Measurements from ENCODE around the gene DUSP5.
A peak's percentile ranks its signal among the peaks of the same experiment; 100 is the strongest.
"Not testable (repeated sequence)": the region's sequence is repeated elsewhere in the genome, so short reads cannot be mapped to it uniquely, and the experiment has no call there.

Gene DUSP5, protein sequence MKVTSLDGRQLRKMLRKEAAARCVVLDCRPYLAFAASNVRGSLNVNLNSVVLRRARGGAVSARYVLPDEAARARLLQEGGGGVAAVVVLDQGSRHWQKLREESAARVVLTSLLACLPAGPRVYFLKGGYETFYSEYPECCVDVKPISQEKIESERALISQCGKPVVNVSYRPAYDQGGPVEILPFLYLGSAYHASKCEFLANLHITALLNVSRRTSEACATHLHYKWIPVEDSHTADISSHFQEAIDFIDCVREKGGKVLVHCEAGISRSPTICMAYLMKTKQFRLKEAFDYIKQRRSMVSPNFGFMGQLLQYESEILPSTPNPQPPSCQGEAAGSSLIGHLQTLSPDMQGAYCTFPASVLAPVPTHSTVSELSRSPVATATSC

DNA sequence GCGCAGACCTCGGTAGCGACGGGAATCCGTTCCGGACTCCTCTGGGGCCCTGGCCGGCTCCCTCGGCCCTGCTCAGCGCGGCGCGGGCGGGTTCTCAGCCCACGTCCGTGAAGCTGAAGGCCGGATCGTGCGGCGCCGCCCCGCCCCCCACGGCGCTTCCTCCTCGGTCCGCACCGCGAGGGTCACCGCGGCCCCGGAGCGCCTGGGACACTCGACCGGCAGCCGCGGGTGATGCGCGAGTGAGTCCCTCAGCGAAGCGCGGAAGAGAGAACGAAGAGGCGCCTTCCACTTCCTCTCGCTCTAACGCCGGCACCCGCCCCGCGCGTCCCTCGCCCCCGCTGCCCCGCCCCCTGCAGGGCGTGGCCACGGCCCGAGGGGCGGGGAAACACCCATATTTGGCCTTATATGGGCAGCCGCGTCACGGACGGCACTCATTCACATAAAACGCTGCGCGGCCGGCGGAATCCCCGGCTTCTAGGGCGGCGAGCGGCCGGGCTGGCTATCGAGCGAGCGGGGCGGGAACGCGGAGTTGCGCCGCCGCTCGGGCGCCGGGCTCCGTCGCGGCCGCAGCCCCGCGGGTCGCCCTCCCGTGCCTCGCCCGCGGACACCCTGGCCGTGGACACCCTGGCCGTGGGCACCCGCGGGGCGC is at the start of gene DUSP5:
TSS of gene DUSP5 (plus strand) at position 470 of the 649 bp plus-strand sequence. CDS start 215 bp downstream, outside the sequence.
- FAIRE-seq: no peak
- DNase-seq (ENCODE audit: insufficient read length, low spot score): peak; percentile 63
- peak; percentile 80 for TF ChIP-seq POLR2A (IDR thresholded peaks at IDR 0.05; ENCODE audit: low read depth, low read length)

GRCh38 chr10:110448682-110449418 is 48.9 kb upstream of the DUSP5 start:
- no peak for TF ChIP-seq POLR2A (IDR thresholded peaks at IDR 0.05; ENCODE audit: low read depth, low read length)
- no peak for FAIRE-seq
- DNase-seq (ENCODE audit: insufficient read length, low spot score): no peak

DNA sequence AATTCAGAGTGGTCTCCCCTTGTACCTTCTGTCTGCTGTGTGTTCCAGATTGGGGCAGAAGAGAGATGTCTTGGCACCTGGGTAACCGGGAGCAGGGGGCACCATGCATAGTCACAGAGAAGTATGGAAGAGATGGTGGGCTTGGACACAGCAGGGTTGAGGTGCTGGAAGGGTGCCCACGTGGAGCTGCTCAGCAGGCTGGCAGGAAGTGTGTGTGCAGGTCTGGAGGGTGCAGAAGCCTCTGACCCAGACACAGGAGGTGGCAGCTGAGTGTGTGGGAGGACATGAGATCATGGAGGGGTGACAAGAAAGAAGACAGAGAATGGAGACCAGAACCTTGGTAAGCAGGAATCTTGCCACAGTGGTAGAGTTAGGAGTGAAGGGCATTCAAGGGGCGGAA is 42.3 kb upstream of the DUSP5 start:
- TF ChIP-seq POLR2A (IDR thresholded peaks at IDR 0.05; ENCODE audit: low read depth, low read length): no peak
- DNase-seq (ENCODE audit: insufficient read length, low spot score) (no peak), FAIRE-seq (no peak)

DNA sequence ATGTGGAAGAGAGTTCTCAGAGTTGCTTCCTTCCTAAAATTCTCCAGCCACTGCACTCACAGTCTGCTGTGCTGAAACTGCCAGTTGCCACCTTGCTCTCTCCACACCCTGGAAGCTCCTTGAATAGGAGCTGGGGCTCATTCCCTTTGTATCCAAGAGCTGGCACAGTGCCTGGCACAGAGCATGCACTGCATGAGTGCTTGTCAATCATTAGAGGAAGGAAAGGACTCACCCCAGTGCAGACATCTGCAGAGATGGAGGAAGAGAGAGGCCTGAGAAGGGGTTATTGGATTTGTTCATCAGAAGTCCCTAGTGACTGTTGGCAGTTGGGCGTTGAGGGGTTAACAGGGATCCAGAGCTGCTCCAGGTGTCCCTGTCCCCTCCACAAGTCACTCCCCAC is 41.7 kb upstream of the DUSP5 start:
- TF ChIP-seq POLR2A (IDR thresholded peaks at IDR 0.05; ENCODE audit: low read depth, low read length): no peak
- FAIRE-seq (no peak), DNase-seq (ENCODE audit: insufficient read length, low spot score) (no peak)

DNA sequence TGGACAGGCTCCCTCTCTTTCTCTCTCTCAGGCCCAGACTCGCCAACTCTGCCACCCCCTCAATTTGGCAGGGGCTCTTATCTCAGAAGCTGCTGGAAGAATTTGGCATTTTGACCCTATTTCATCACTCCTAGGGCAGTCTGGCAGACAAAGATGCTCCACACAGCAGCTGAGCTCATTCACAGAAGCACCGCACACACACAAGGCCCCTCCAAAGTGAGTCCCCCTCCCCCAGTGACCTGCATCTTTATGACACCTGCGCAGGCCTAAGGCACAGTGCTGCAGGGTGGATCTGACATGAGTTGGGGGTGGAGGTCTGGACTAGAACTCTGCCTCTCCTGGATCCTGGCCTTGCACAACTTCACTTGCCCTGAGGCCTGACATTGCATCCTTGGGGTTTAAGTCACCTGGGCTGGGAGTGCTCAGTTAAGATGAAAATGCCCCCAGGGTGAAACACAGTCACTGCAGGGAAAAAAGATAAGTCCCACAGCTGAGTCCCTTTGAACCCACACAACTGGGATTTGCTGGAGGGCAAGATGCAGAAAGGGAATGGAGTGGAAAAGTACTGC is 41.1 kb upstream of the DUSP5 start:
- TF ChIP-seq POLR2A (IDR thresholded peaks at IDR 0.05; ENCODE audit: low read depth, low read length): no peak
- FAIRE-seq: no peak
- DNase-seq (ENCODE audit: insufficient read length, low spot score): no peak

- no peak for FAIRE-seq
- no peak for TF ChIP-seq POLR2A (IDR thresholded peaks at IDR 0.05; ENCODE audit: low read depth, low read length)
- no peak for DNase-seq (ENCODE audit: insufficient read length, low spot score)
Observed at GRCh38 chr10:110457851-110458250, 39.9 kb upstream of the DUSP5 start.

DNA sequence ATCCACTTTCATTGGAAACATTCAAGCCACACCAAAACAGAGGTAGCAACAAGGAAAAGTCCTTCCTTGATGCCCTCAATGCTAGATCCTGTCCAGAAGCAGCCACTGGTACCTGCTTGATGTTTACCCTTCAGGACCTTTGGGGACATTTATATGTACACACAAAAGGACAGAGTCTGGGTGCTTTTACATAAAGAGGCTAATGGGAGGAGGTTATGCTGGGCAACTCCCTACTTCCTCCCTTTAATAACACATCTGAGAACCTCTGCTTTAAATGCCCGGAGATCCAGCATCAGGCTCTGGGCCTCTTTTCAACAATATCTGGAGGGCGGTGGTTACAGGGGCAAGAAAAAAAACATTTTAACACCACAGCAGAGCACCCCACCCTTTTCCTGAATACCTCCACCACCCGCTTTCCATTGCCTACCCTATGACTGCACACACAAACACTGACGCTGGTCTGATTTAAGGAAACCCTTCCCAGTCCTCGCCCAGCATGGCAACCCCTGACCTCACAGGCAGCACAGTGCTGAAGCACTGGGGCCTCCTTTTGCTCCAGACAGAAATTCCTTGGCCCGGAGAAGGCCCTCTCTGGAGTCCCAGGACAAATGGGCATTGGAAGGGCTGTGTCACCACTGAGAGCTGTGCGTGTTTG is 39.3 kb upstream of the DUSP5 start:
- DNase-seq (ENCODE audit: insufficient read length, low spot score) (no peak), FAIRE-seq (no peak)
- TF ChIP-seq POLR2A (IDR thresholded peaks at IDR 0.05; ENCODE audit: low read depth, low read length): no peak

DNA sequence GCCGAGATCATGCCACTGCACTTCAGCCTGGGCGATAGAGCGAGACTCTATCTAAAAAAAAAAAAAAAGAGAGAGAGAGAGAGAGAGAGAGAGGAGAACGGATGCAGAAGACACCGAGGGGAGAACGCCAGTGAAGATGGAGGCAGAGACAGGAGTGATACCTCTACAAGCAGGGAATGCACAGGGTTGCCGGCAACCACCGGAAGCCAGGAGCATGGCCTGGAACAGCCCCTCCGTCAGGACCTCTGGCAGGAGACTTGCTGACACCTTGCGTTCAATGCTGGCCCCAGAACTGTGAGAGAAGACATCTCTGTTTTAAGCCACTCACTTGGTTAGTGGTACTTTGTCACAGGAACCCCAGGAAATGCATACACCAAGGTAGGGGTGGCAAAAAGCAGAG is 38.1 kb upstream of the DUSP5 start:
- DNase-seq (ENCODE audit: insufficient read length, low spot score) (no peak), FAIRE-seq (no peak)
- TF ChIP-seq POLR2A (IDR thresholded peaks at IDR 0.05; ENCODE audit: low read depth, low read length): no peak

- FAIRE-seq: no peak
- peak; percentile 69 for DNase-seq (ENCODE audit: insufficient read length, low spot score)
- TF ChIP-seq POLR2A (IDR thresholded peaks at IDR 0.05; ENCODE audit: low read depth, low read length): no peak
Observed at GRCh38 chr10:110460111-110460809, 37.4 kb upstream of the DUSP5 start.

- TF ChIP-seq POLR2A (IDR thresholded peaks at IDR 0.05; ENCODE audit: low read depth, low read length): no peak
- FAIRE-seq: no peak
- no peak for DNase-seq (ENCODE audit: insufficient read length, low spot score)
Observed at GRCh38 chr10:110461088-110461487, 36.6 kb upstream of the DUSP5 start.

- no peak for DNase-seq (ENCODE audit: insufficient read length, low spot score)
- FAIRE-seq: no peak
- no peak for TF ChIP-seq POLR2A (IDR thresholded peaks at IDR 0.05; ENCODE audit: low read depth, low read length)
Observed at GRCh38 chr10:110461530-110461929, 36.2 kb upstream of the DUSP5 start.

DNA sequence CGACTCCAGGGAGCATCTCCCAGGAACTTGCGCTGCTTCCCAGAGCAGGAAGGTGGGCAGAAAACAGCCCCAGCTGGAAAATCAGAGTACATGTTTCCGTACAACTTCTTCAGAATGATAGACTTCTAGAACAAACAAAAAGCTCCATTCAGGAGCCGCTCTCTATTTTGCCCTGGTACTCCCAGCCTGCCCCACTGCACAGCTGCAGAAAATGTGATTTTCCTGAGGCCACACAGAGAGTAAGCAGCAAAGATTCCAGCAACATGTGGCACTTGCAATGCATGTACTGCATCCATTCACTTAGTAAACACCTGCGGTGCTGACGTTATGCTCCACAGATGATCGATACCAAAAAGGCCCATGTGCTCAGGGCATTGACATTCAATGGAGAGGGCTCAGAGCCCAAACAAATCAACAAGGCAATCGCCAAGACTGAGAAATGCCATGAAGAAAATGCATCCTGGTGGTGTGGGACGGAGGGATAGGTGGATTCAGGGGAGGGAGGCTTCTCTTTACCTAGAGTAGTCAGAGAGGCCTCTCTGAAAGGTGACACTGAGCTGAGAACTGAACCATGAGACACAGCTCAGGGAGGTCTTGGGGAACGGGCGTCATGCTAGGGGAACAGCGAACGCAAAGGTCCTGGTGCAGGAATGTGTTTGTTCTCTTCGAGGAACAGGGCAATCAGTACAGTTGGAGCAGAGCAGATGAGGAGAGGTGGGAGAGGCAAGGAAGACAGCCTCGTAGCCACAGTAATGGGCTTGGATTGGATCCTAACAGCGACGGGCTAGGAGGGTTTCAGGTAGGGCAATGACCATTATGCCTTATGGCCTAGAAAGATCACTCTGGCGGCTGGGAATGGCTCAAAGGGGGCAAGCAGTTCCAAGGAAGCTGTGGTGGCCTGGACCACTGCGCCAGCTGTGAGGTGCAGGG is 35.3 kb upstream of the DUSP5 start:
- no peak for TF ChIP-seq POLR2A (IDR thresholded peaks at IDR 0.05; ENCODE audit: low read depth, low read length)
- FAIRE-seq (no peak), DNase-seq (ENCODE audit: insufficient read length, low spot score) (no peak)

DNA sequence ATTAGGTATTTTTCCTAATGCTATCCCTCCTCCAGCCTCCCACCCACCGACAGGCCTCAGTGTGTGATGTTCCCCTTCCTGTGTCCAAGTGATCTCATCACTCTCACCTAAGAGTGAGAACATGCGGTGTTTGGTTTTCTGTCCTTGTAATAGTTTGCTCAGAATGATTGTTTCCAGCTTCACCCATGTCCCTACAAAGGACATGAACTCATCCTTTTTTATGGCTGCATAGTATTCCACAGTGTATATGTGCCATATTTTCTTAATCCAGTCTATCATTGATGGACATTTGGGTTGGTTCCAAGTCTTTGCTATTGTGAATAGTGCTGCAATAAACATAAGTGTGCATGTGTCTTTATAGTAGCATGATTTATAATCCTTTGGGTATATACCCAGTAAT is 29.4 kb upstream of the DUSP5 start:
- DNase-seq (ENCODE audit: insufficient read length, low spot score); FAIRE-seq: not testable (repeated sequence)

- FAIRE-seq; DNase-seq (ENCODE audit: insufficient read length, low spot score): not testable (repeated sequence)
Observed at GRCh38 chr10:110470541-110470940, 27.2 kb upstream of the DUSP5 start.

Measured in H54 (cell line).